COR-L47 (cell line): Measurements from ENCODE around the gene SKAP2.
"Not testable (repeated sequence)": the region's sequence is repeated elsewhere in the genome, so short reads cannot be mapped to it uniquely, and the experiment has no call there.

Experiments
- DNase-seq: peaks from one replicate; lab custom pipeline; 2025; lab: John Stamatoyannopoulos, UW

Gene SKAP2

DNA sequence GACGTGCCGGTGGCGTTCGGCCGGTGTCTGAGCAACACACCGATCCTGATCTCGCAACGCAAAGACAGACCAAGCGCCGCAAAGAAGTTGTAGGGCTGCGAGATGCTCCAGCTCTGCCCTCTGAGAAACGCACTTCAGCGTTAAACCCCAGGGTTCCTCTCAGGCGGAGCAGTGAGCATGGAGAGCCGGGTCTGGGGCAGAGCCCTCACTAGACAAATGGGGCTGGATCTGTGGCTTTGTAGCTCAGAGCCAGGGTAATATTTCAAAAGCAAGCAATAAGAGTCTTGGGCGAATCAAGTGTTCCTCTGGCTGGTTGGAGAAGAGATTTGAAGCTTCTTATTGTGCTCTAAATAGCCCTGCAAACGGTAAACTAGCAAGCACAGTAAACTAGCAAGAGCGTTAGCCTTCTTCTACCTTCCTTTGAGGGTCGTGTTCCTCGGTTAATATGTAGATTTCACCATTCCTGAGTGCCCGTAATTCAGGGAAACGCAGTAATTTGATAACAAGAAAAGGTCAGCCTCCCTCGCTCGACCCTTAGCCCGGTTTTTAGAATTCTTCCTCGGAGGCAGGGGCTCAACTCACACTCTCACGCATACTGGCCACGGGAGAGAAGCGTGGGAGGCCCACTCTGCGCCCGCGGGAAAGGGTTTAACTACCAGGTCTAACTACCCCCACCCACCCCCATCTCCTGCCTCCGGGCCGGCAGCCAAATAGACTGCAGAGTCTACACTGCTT, 6.7 kb downstream of the SKAP2 start:
- no peak for DNase-seq

- no peak for DNase-seq
These were observed 7.3 kb downstream of the SKAP2 start for GRCh38 chr7:26857170-26857505.

DNA sequence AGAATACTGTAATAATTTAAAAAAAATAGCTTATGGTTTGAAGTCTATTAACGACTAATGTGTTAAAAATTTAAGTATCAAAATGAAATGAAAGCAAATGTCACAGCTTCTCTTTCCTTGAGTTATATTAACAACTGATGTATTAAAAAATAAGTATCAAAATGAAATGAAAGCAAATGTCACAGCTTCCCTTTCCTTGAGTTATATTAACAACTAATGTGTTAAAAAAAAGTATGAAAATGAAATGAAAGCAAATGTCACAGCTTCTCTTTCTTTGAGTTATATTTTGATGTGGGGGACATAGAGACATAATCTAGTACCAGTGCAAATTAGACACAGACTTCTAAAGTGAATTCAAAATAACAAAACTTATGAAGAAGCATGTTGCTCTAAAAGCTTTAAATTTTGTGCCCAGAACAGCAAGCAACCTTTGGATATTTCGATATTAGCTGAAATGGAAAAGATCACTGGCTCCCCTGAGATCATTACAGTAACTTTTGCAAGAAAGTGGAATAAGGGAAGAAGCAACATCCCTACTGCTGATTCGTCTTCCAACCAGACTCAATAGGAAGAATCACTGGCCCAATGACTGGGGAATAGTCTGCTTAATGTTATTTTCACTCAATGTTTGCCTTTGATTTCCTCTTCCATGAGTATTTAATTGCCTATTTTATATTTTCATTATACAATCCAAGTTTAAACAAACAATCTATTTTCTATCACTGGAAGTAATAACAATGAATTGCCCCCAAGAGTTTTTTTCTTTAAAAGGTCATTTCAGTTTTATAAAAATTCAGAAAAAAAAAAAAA, 8.0 kb downstream of the SKAP2 start:
- no peak for DNase-seq

GRCh38 chr7:26854876-26855855, 9.2 kb downstream of the SKAP2 start:
- DNase-seq, result no peak

DNA sequence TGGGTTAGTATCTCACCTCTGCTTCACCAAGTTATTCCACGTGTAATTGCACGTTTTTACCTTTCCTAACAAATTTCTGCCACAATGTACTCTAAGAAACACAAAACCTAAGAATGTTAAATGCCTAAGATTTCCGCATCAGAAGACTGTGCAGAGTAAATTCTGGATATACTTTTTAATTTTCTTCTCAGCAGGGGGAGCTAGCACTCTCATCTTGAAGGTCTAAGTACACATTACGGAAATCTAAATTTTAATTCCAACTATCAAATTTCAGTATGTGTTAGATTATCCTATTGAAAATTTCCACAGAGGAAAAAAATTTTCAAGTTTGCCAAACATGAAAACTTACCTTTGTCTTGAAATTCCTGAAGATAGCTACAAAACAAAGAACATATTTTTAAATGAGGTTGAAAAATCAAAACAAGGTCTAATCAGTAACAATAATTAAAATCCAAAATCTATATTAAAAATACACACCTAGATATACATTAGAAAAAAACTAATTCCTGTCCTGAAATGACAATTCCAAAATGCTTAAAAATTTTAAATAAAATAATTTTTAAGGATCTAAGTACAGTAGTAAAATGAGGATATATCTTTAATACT, 10.5 kb downstream of the SKAP2 start:
- peak; percentile 40 for DNase-seq

DNA sequence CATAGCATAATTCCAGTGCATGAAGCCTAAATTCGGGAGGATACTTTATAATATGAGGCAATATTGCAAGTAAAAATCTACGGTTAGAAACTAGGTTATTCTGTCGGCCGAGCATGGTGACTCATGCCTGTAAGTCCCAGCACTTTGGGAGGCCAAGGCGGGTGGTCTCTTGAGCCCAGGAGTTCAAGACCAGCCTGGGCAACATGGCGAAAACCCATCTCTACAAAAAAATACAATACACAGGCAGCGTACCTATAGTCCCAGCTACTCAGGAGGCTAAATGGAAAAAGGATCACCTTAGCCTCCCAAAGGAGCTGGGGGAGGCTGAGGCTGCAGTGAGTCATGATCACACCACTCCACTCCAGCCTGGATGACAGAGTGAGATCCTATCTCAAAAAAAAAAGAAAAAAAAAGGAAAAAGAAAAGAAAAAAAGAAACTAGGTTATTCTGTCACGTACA, 14.2 kb downstream of the SKAP2 start:
- DNase-seq, result no peak

DNA sequence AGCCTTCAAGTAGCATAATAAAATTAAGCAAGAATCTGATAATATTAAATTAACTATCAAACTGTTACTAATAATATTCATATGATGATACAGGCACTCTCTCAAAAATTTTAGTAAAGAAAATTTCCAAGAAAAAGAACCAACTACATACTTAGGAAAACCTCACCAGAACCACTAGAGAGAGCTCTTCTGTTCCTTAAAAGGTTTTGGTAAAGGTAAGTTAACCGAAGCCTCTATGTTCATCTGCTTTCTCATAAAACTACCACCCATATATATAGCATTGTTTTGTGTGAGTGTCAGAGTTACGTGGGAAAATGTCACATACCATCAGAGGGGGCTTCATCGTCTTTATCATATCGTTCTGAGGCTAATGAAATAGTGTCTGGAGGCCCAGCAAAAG, 20.7 kb downstream of the SKAP2 start:
- no peak for DNase-seq

DNA sequence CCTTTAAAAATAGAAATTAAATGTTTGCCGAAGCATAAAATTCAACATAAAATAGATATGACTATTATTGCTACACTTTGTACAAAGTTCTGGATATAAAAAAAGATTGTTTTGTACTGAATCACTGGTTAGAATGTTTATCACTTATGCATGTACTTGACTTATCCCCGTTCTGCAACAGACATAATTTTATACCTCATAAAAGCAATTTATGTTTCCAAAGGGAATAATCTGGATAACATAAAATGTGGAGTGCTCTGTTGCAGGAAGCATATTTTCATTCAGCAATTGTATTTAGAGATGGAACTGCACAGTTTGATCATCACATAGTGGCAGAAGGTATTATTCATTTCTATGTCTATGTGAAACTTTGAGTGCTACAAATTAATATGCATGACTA, 21.5 kb downstream of the SKAP2 start:
- DNase-seq, result no peak

DNA sequence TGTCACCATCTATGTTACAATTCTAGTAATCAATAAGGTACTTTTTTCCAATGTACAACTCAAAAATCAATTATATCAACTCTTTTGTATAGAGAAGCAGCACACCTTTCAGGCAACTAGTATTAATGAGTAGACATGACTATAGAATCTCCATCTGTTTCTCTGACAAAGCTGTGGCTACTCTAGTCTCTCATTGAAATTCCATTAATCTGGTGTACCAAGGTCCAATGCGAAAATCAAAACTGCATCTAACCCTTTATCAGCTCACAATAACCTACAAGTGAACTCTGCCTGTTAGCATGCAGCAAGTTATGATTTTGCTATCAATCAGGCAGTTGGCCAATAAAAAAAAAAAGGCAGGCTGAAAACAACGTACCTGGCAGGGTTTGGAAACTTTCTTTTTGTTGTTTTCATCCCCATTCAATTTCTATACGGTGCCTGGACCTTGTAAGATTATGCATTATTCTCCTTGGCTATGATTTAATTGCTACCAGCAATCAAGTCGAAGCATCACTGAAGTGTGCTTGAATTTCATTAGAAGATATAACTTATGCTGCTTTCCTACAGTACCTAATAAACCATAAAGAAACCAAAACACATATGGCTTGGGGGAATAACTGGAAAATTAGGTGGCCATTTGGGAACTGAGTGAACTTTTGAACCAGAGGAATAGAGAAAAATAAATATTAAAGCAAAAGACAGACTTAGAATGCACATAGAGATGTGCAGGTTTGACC, 23.2 kb downstream of the SKAP2 start:
- DNase-seq, result no peak

- not testable (repeated sequence) for DNase-seq
These were observed 27.6 kb downstream of the SKAP2 start for GRCh38 chr7:26836793-26837192.

DNA sequence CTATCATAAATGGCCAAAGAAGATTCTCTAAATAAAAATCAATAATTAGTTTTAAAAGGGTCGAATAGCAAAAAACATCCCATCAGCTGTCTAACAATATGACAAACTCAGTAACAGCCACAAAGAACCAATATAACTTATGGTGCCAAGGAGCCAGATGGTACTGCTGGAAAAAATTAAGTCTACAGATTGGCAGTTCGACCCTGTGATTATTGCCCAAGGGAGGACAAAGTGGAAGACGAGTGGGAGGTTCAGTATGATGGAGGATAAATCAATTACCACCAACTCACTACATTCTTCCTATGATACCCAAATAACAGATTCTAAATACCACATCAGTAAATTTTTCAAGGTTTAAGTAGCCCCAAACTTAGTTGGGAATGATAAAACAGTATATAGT, 49.0 kb downstream of the SKAP2 start:
- DNase-seq, result no peak

- DNase-seq, result no peak
These were observed 51.0 kb downstream of the SKAP2 start for GRCh38 chr7:26813432-26813831.

DNA sequence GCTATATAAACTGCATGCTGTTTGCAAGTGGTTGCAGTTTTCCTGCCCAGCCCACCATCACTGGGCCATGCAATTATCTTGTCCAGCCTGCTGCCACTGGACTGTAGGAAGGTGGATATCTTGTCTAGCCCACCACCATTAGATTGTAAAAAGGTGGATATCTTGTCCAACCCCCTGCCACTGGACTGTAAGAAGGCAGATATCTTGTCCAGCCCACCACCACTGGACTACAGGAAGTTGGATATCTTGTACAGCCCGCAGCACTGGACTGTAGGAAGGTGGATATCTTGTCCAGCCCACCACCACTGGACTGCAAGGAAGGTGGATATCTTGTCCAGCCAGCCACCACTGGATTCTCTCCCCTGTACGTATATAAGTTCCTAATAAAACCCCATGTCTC, 69.8 kb downstream of the SKAP2 start:
- DNase-seq, result no peak

- DNase-seq, result no peak
These were observed 71.8 kb downstream of the SKAP2 start for GRCh38 chr7:26792576-26792975.

- no peak for DNase-seq
These were observed 72.4 kb downstream of the SKAP2 start for GRCh38 chr7:26792006-26792405.

- no peak for DNase-seq
These were observed 74.8 kb downstream of the SKAP2 start for GRCh38 chr7:26789481-26790184.

DNA sequence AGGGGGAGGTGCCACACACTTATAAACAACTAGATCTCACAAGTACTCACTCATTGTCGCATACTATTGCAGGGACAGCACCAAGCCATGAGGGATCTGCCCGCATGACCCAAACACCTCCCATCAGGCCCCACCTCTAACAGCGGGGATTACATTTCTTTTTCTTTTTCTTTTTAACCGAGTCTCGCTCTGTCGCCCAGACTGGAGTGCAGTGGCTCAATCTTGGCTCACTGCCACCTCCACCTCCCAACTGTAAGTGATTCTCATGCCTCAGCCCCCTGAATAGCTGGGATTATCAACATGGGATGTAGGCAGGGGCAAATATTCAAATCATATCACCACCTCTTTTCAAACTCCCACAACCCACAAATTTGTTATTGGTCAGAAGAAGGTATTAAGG, 76.7 kb downstream of the SKAP2 start:
- DNase-seq, result no peak

DNA sequence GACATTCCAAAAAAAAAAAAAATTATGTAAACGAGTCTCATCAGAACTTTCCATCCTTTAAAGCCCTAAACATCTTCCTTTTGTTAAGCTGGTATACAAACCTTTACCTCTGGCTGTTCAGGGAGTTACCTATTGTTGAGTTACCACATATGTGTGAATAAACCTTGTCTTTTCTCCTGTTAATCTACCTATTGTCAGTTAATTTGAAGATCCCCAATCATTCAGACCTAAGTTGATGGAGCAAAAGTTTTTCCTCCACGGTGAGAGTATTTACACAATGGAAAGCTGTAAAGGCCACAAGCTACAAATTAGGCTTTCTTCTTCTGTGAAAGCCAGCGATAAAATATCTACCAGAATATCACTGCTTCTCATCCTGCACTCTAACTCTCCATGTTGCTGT, 80.3 kb downstream of the SKAP2 start:
- no peak for DNase-seq

DNA sequence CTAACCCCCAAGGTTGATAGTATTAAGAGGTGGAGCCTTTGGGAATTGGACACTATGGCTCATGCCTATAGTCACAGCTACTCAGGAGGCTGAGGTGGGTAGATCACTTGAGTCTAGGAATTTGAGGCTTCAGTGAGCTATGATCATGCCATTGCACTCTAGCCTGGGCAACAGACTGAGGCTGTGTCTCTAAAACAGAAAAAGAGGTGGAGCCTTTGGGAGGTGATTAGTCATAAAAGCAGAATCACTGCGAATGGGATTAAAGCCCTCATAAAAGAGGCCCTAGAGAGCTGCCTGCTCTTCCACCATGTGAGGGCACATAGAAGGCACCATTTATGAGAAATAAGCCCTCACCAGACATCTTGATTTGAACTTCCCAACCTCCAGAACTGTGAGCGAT, 81.9 kb downstream of the SKAP2 start:
- no peak for DNase-seq

- DNase-seq, result no peak
These were observed 84.3 kb downstream of the SKAP2 start for GRCh38 chr7:26779978-26780595.
